Forelimb muscle (tissue), 1 donor: ENCODE measurements around the gene PITPNM3. TPM values are rescaled to one million over a fixed set of nuclear protein-coding genes. Genes with fewer than 3 reads are reported as not detected.

ENCODE experiments used
- DNase-seq: peaks from one replicate; pipeline ENCODE4 v3.0.0-alpha.2; 2013; ENCODE audit warnings: low read depth
- polyA plus RNA-seq: library from polyadenylated mRNA; unstranded; fragments of 120-200 nt; gene quantifications from one replicate; pipeline ENCODE4 v1.2.1, GENCODE V29; 2013; ENCODE audit not compliant: insufficient read length

PITPNM3 gene
- polyA plus RNA-seq, 1 donor, result 6.7 TPM

DNA sequence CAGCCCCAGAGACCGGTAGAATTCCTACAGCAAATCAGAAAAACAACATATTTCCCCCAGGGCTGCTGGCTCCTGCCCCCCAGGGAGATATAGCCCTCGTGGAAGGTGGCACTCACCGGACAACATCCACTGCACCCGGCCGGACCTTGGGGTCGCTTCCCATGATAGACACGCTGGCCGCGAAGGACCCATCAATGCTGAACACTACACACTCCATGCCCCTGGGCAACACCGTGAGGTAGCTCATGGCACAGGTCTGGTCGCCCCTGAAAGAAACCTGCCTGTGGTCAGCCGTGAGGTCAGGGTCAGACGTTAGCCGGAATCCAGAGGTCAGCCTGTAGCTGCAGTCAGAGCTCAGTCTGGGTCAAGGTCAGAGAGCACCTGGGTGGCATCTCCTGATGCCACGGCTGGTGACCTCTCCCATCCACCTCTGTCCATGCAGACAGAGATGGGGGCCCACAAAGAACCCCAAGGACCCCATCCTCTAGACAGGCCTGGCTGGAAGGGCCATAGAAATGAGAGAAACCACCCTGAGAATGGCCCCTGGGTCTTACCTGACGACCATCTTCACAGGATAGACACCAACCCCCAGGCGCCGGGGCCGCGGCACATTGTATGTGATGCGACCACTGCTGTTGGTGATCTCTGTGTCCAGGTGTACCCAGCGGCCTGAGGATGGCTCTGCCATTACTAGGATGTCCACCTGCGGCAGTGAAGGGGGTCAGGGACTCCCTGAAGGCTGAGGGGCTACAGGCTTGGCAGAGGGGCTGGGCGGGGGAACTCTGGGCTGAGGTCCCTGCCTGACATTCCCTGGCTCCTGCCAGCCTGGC lies 92.5 kb downstream of the PITPNM3 start:
- DNase-seq, result no peak

DNA sequence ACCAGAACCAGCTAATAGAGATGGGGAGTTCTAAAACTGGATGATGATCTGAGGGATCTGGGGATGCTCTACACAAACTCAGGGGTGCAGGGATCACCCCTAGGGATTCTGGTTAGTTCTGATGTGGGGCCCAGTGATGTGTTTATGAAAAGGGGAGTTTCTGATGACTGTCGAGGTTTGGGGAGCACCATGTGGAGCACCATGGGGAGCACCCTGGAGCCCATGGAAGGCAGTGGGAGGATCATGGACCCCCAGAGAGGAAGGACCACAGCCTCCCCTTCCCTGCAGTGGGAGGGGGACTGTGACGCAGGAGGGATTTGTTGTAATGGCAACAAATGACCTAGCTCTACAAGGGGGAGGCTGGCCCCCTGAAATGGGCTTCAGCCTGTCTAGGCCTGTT lies 93.7 kb downstream of the PITPNM3 start:
- no peak for DNase-seq

DNA sequence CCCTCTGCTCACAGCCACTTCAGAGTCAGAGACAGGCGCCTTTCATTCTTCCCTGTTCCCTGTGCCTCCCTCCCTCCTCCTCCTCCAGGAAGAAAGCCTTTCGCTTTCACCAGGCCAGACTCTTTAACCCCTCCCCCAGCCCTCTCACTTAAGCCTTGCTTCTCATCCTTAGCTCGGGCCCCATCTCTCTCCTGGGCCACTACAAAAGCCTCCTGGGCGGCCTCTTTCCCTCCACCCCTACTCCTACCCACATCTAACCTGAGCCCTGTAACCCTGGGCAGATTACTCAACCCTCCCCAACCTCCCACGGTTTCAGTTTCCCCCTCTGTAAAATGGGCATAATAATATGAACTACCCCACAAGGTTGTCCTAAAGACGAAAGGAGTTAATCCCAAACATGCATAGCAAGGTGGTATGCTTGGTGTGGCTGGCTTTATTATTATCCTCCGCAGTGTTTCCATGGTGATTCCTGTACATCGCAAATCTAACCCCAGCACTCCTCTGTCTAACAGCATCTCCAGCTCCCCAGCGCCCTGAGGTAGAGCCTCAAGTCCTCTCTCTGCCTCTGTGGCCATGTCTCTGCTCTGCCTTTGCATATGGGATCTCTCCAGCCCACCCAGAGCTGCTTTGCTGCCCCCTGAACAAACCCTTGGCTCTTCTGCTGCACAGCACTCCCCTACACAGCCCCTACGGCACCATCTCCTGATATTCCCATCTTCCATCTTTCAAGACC lies 94.4 kb downstream of the PITPNM3 start:
- no peak for DNase-seq

DNA sequence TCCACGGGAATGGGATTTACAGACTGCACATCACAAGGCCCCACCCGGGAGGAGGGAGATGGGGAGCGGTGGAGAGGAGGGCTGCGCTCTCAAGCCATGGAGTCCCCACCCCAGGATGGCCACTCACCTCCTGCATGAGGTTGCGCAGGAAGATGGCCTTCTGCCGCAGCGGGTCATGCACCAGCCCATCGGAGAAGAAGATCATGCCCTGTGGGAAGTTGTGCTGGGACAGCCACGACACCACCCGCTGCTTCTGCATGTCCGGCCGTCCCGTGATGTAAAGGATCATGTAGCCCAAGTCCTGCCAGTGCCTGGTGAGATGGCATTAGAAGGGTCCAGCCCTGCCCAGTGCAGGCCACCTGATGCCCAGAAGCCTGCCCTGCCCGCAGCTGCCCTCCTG lies 95.1 kb downstream of the PITPNM3 start:
- no peak for DNase-seq

DNA sequence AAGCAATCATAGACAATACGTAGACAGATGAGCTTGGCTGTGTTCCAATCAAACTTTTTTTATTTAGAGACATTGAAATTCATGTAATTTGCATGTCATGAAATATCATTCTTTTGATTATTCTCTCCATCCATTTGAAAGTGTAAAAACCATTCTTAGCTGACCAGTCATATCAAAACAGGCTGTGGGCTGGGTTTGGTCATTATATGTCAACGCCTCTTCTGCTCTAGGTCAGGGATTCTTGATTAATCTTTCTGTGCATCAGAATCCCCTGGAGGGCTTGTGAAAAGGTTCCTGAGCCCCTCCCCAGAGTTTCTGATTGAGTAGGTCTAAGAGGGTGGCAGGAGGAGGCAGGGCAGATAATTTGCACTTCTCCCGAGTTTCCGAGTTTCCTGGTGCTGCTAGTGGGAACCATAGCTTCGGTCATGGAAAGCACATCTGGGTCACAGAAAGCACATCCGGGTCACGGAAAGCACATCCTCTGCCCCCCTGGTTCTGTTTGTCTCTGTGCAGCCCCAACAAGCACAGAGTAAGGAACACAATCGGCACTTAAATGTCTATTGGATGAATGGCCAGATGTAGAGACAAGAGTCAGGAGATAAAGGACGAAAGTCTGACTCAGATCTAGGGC lies 95.7 kb downstream of the PITPNM3 start:
- DNase-seq, result no peak

DNA sequence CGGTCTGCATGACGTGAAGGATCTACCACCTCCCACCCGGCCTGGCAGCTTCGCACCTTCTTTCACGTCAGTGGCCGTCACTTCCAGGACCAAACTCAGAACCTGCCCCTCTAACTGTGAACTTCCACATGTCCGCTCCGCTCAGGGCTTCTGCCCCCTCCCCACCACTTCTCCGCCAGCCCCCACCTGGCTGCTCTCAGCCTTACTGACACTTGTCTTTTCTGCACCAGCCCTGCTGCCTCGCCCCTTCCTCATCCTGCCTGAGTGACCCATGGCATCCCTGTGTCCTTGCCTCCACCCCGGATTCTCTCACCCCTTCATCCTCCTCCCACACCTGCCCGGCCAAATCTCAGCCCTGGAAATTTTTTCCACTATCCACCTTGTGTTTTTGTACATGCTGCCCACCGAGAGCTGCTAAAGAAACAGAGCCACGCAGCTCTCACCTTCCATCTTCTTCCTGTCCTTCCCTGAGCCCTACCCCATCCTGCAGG lies 97.8 kb downstream of the PITPNM3 start:
- no peak for DNase-seq

DNA sequence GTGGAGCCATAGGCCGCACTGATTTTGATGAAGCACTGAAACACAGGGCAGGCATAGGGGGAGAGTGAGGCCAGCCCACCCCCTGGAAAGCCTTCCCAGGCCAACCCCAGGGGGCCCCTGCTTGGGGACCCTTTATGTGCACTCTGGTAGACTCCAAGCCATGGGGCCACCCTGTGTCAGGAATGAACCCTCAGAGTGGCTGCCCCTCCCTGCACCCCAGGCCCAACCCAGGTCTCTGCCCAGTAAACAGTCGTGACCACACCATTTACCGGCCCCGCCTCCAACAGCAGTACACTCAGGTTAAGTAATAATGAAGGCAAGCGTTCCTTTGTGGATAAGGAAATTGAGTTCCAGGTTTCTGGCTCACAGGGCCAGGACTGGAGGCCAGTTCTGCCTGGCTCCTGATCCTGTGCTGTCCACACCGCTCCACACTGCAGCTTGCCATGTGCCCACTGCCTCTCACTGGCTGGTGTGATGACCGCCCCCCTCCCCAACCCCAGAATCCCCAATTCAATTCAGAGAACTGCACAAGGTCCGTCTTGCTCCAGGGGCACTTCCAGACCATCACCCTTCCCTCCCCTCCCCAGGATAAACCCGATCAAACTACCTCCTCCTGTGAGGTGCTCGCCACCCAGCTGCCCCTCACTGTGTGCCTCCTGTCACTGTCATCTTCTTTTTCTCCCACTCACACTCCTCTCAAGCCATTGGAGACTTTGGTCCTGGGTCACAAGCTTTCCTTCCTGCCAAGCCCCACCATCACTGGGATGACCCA lies 98.5 kb downstream of the PITPNM3 start:
- DNase-seq, result no peak

DNA sequence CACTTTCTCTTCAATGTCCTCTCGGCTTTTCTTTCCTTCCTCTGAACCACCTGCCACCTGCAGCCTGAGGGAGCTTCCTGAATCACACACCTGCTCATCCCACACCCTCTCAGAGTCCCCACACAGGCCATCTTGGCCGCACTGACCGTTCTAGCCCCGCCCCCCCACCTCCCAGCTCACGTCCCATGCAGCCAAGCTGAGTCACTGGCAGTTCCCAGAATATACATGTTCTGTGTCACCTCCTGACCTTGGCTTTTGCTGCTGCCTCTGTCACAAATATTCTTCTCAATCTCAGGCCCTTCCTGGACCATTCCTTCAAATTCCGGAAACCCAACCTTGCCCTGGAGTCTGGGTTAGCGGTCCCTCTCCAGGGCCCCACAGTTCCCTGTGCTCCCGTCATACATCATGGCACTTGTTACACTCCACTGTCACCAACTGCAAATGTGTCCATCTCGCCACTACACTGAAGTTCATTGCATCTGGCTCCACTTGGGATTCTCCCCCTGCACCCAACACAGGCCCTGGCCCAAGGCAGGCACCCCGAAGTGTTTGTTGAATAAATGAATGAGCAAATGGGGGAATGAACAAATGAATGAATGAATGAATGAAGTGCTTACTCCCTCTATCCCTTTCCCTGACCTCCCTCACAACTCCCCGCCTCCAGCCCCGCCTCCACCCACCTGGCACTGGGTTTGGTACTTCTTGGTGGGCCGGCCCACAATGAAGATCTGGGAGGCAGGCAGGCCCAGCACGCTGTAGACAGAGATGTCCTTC lies 99.3 kb downstream of the PITPNM3 start:
- no peak for DNase-seq

DNA sequence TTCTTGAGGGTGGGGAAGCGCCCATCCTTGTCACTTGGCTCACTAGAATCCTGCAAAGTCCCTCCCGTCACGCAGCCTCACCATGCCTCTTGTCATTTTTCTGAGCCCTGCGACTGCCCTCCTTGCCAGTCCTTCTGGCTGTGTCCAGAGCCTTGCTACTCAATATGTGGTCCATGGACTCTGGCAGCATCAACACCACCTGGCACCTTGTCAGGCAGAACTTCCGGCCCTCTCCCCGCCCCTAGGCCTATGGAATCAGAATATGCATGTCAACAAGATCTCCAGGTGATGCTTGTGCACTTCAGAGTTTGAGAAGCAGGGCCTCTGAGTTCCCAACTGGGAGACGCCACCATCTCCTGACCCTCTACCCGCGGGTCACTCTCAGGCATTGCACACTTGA lies 100.0 kb downstream of the PITPNM3 start:
- no peak for DNase-seq

DNA sequence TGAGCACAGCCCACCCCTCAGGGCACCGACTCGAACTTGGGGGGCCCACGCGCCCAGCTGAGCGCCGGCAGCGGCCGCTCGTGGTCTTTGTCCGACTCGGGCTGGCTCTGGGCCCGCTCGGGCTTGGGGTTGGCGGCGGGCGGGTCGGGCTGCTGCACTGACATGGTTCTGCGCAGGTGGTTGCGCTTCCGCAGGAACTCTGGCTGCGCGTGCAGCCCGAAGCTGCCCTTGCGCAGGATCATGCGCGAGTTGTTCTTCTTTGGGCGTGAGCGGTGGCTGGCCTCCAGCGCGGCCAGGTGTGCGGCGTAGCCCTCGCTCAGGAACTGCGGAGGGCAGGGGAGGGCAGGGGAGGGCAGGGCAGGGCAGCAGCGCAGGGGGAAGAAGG lies 101.0 kb downstream of the PITPNM3 start:
- no peak for DNase-seq

DNA sequence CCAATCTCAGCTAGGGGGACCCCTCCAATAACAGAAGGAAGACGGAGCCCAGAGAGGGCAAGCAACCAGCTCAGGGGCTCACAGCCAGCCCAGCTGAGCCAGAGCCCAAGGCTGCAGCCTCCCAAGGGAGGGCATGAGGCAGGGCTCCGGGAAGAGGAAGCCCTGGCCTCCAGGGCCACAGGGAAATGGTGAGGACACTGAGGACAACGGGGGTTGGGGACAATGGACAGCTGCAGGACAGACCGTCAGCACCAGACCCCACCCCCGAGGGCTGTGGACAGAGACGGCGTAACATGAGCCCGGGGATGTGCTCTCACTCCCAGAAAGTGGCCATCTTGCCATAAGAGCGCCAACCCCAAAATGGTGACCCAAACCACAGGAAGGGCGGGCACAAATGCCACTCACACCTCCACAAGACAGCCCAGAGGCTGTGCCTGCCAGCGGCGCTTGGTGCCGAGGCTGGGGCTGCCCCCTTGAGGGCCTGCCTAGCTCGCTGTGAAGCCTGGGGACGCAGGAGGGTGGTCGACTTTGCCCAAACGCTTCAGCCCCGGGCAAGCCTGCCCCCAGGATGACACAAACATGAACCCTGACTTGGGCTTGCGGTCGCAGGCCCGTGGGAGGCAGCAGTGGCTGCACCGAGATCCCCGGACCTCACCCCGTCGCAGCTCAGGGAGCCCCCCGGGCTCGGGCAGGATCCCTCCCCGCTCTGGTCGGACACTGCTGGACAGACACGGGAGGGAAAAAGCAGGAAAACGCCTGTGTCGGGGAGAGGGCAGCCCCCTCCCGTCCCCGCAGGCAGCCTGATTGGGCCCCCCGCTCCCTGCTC lies 101.6 kb downstream of the PITPNM3 start:
- no peak for DNase-seq

DNA sequence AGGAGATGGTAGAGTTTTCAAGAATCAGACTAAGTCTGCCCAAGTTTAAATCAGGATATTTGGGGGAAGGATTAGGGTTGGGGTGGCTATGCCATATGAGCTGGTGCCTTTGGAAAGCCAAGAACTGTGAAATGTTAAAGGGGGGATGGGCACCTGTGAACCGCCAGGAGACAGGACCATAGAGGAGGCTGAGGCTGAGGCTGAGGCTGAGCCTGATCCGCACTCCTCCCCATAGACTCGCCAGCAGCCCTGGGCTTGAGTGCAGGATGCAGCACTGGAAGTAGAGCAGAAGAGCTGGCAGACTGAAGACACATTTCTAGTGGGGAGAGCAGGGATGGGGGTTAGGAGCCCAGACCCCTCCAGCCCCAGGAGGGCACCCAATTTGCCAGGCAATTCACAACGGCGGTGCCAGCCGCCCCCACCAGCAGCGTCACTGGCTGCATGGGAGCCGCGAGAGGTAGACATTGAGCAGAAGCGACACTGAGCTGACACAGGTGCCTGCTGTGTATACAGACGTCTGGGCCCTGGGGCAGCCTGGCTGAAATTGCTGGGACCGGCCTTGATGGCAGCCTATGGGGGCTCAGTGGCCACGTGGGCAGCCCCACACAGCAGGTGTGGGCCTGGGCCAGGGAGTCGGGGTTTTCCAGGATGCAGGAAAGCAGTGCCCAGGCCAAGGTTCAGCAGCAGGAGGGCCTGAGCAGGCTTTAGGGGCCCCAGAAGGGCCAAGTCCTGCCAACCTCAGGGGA lies 102.9 kb downstream of the PITPNM3 start:
- no peak for DNase-seq

DNA sequence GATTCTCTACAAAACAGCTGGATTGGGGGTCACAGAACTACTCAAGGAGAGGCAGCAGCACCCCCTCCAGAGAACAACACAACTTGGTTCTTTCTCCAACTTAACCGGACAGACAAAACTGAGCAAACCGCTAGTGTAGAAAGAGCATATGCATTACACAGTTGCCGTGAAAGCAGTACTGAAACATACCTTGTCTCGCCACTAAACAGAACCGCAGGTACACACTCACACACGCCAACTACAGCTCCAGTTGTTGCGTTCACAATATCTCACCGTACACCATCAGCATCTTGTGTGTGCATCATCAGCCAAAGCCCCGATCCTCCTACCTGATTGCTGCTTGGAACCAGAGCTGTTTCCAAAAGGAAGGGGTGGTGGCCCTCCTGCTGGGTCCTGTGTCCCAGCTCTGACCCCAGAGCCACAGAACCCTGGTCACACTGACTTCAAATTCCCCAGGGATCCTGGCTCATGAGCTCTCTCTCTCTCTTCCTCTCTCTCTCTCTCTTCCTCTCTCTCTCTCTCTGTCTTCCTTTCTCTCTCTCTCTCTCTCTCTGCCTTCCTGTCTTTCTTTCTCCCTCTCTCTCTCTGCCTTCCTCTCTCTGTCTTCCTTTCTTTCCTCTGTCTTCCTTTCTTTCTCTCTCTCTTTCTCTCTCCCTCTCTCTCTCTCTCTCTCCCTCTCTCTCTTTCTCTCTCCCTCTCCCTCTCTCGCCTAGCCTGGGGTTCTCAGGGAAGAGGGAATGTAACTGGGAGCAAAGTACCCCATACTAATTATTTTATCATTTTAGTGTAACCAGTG lies 103.7 kb downstream of the PITPNM3 start:
- no peak for DNase-seq

DNA sequence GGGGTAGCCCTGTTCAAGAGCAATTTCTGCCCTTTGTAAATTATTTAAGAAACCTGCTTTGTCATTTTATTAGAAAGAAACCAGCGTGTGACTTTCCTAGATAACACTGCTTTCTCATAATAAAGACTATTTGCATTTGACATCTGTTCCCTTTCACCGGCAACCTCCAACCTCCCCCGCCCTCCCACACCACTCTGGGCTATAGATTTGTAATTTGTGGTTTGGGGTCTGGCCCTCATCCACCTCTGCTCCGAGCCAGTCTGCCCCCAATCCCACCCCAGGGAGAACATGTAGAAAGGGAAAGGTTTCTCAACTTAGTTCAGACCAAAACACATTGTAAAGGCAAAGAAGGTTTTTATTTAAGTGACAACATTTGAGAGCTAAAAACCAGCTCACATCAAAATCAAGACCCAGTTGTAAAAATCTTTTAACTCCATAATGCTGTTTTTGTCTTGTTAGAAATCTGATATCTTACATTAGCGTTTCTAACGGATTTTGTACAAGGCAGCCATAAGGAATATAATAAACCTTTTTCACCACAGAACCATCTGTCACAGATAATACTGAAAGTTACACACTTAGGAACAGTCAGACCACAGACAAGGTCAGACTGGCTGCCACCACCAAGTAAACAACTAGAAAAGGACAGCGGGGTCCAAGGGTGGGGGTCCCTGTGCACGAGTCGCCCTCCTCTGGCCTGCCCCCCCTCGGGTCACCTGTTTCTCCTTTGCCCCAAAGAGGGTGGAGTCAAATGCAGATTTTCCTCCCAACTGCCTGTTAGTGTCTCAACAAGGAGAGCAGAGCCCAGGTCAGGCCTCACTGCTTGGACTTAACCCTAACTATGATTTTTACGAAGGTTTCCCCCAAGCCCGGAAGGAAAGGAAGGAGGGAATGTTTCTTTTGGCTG lies 105.2 kb downstream of the PITPNM3 start:
- no peak for DNase-seq

DNA sequence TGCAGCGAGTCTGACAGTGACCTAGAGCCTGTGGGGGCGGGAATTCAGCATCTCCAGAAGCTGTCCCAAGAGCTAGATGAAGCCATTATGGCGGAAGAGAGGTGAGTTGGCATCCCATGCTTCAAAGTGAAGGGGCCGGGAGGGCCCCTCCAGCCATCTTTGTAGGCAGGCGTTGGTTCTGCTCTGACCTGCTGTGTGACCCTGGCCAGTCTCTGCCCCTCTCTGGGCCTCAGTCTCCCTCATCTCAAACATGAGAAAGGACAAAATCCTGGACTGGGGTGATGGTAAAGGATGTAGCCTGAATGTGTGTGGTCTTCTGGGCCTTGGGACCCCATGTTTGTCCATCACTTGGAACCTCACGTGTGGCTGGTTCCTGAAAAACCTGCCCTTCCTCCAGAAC lies 107.0 kb downstream of the PITPNM3 start:
- DNase-seq, result no peak

DNA sequence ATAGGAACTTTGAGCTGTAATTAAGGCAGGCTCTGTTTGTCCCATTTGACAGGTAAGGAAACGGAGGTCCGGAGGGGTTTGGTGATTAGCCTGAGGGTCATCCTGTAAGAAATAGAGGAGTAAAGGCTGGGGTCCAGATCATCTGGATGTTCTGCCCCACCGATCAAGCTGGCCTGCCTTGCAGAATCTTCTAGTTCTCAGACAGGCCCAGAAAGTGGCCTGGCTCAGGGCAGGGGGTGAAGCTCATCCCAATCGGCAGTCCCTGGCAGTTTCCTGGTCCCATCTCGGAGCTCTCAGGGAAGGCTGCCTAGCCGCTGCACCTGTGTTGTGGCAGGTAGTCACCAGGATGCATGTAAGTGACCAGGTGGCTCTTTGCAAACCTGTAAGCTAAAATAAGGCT lies 107.9 kb downstream of the PITPNM3 start:
- DNase-seq, result no peak

DNA sequence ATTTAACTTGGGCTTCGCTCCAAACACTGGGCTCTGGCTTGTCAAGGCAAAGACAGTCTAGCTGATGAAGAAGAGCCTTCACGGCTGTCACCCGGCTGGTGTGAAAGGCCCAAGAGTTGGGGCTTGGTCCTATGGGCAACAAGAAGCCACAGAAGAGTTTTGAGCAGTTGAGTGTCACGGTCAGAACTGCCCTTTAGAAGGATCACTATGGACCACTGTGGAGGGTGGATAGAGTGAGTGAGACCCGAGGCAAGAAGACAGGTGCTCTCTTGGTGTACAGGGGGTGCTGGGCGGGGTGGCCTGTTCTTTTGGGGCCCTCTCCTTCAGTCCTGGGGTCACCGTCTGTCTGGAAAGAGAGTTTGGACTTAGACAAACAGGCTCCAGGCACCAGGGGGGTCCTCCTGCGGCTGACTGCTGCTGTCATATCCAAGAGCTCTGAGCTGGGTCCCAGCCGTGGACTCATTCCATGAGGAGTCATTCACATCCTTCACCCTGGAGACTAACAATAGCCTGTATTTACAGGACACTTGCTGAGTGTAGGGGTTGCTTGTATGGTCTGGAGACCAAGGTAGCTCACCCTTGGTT lies 109.7 kb downstream of the PITPNM3 start:
- no peak for DNase-seq
